Mammary epithelial cell (primary cell): ENCODE data around the gene CCDC172.

ENCODE experiments used
- EZH2 ChIP-seq: IDR thresholded peaks from 2 replicates; pipeline ENCODE4 v1.6.1; 2012; ENCODE audit warnings: low read length, inconsistent platforms, borderline replicate concordance
- TF ChIP-seq, protein P1 (sequence below), 2 donors: IDR thresholded peaks in 1 of 2; conservative IDR thresholded peaks in 1 of 2; 2 replicates each; pipeline ENCODE4 v1.5.1; 2011 to 2012; ENCODE audit warnings: inconsistent platforms in 2 of 2, low read length in 2 of 2, mild to moderate bottlenecking in 2 of 2, control low read depth in 1 of 2, low read depth in 1 of 2; ENCODE audit not compliant: insufficient read depth in 1 of 2; ENCODE audit errors: extremely low read depth in 1 of 2

DNA sequence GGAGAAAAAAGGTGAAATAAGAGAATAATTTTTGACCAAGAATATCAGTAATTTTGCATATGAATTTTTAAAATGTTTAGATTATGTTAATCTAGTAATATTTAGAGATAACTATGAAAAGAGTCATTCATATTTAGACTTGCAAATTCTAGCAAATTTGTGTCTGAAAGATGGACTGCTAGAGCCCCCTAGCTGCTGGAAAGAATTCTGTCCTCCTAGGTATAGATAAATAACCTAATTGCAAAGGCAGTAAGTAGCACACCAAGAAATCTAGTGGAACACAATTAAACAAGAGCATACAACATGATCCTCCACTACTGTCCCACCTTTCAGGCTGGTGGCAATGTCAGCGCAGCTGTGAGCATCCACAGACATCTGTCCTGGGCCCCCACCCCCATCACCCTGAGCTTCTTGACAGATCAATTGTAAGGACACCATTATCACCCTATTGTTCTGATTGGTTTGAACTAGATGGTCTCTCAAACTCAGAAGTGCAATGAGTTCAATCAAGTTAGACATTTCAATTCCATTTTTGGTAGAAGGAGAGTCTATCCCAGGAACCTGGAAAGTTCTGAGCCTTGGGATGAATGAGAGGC, 36.2 kb upstream of the CCDC172 start:
- TF ChIP-seq, protein P1, sequence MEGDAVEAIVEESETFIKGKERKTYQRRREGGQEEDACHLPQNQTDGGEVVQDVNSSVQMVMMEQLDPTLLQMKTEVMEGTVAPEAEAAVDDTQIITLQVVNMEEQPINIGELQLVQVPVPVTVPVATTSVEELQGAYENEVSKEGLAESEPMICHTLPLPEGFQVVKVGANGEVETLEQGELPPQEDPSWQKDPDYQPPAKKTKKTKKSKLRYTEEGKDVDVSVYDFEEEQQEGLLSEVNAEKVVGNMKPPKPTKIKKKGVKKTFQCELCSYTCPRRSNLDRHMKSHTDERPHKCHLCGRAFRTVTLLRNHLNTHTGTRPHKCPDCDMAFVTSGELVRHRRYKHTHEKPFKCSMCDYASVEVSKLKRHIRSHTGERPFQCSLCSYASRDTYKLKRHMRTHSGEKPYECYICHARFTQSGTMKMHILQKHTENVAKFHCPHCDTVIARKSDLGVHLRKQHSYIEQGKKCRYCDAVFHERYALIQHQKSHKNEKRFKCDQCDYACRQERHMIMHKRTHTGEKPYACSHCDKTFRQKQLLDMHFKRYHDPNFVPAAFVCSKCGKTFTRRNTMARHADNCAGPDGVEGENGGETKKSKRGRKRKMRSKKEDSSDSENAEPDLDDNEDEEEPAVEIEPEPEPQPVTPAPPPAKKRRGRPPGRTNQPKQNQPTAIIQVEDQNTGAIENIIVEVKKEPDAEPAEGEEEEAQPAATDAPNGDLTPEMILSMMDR (conservative IDR thresholded peaks at IDR 0.05 in 1 of 2, IDR thresholded peaks at IDR 0.05 in 1 of 2; ENCODE audit: extremely low read depth in 1 of 2, insufficient read depth in 1 of 2, low read depth in 1 of 2, low read length in 2 of 2), result peak; percentile 70 to 72
- TF ChIP-seq EZH2, result no peak
